Ovary (tissue), 3 donors: ENCODE data around the gene TMPRSS13.

Source experiments
- POLR2A ChIP-seq: fragments of 450-650 bp; IDR thresholded peaks from one replicate; pipeline ENCODE4 v1.6.1; 2017; ENCODE audit warnings: antibody characterized with exemption, mild to moderate bottlenecking, moderate library complexity
- TF ChIP-seq, protein P1 (sequence below), 3 donors: fragments of 450-650 bp in 2 of 3; fragments of 200-600 bp in 1 of 3; IDR thresholded peaks; one replicate each; pipeline versions ENCODE4 v1.5.1 to v1.8.0; 2016 to 2022; ENCODE audit warnings: antibody characterized with exemption in 3 of 3, mild to moderate bottlenecking in 1 of 3
- donor health status: DM: no; HTN: no; CAD: no.

DNA sequence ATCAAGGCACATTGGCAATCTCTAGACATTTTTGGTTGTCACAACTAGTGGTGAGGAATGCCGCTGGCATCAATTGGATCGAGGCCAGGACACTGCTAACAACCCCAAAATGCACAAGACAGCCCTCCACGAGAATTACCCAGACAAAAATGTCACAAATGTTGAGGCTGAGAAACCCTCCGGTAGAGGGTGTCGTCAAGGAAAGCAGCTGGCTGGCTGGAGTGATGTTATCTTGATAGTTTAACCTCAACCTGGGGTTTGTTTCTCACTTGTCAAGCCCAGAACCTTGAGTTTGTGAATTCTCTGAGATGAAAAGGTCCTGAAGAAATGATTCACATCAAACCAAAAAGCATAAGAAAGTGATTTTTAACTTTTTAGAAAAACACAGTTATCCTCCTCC is 21.1 kb upstream of the TMPRSS13 start:
- TF ChIP-seq, protein P1, sequence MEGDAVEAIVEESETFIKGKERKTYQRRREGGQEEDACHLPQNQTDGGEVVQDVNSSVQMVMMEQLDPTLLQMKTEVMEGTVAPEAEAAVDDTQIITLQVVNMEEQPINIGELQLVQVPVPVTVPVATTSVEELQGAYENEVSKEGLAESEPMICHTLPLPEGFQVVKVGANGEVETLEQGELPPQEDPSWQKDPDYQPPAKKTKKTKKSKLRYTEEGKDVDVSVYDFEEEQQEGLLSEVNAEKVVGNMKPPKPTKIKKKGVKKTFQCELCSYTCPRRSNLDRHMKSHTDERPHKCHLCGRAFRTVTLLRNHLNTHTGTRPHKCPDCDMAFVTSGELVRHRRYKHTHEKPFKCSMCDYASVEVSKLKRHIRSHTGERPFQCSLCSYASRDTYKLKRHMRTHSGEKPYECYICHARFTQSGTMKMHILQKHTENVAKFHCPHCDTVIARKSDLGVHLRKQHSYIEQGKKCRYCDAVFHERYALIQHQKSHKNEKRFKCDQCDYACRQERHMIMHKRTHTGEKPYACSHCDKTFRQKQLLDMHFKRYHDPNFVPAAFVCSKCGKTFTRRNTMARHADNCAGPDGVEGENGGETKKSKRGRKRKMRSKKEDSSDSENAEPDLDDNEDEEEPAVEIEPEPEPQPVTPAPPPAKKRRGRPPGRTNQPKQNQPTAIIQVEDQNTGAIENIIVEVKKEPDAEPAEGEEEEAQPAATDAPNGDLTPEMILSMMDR (IDR thresholded peaks at IDR 0.05): no peak
- TF ChIP-seq POLR2A: no peak
